Measurements from ENCODE around the gene CASP6. TPM values are rescaled to one million over a fixed set of nuclear protein-coding genes. Genes with fewer than 3 reads are reported as not detected.

The CASP6 gene
- total RNA-seq, 2 experiments from 2014 or later: 8.1 to 9.2 TPM

GRCh38 chr4:109748114-109748513 lies 44.9 kb upstream of the CASP6 start:
- H3K27ac ChIP-seq (ENCODE audit: low read depth, low read length, poor library complexity, severe bottlenecking): no peak overlapping the region
- H3K4me3 ChIP-seq (ENCODE audit: low read depth, low read length, poor library complexity, severe bottlenecking): no peak overlapping the region
- ChIA-PET CTCF (ENCODE audit: unreplicated experiment) (no interaction called here), POLR2A (no interaction called here)
- no peaks in the 10 kb centered on the region for H3K79me2 ChIP-seq (ENCODE audit: insufficient read depth, low read depth, low read length)
- H3K9me3 ChIP-seq (ENCODE audit: low read length): no peaks in the 10 kb centered on the region
- H2AFZ ChIP-seq (ENCODE audit: low read length): no peak overlapping the region
- DNase-seq (ENCODE audit: low spot score): no peak
- H3K4me2 ChIP-seq (ENCODE audit: low read length): no peak overlapping the region
- BruUV-seq (replicated peaks): no TSS peak
- no peaks in the 10 kb centered on the region for H4K20me1 ChIP-seq (ENCODE audit: insufficient read depth, low read length)
- TF ChIP-seq EZH2phosphoT487 (IDR thresholded peaks at IDR 0.05; ENCODE audit: borderline replicate concordance, low read depth, low read length) (no peak), CTCF (conservative IDR thresholded peaks at IDR 0.05; ENCODE audit: low read length) (no peak)
- H3K4me1 ChIP-seq (ENCODE audit: insufficient read depth, low read length, poor library complexity, severe bottlenecking): no peaks in the 10 kb centered on the region
- H3K36me3 ChIP-seq (ENCODE audit: insufficient read depth, low read length): no peaks in the 10 kb centered on the region
- intact Hi-C loops (cut with micrococcal nuclease; ENCODE audit: unreplicated experiment): no loop called here
- H3K9me2 ChIP-seq (ENCODE audit: insufficient read depth, low read length): no peaks in the 10 kb centered on the region

- POLR2A ChIA-PET: interaction anchor here (0.5 to 0.8 kb wide), 4 partner anchors 17 to 836 kb away, joined by 3 to 4 read pairs (median 3); no protein-coding TSS in a partner anchor
- no peak for TF ChIP-seq EZH2phosphoT487 (IDR thresholded peaks at IDR 0.05; ENCODE audit: borderline replicate concordance, low read depth, low read length)
- no peak for TF ChIP-seq CTCF (conservative IDR thresholded peaks at IDR 0.05; ENCODE audit: low read length)
- Histone ChIP-seq H3K9me2 (ENCODE audit: insufficient read depth, low read length) (no peaks in the 10 kb centered on the region), H3K36me3 (ENCODE audit: insufficient read depth, low read length) (no peaks in the 10 kb centered on the region), H3K4me1 (ENCODE audit: insufficient read depth, low read length, poor library complexity, severe bottlenecking) (no peaks in the 10 kb centered on the region), H3K9me3 (ENCODE audit: low read length) (no peaks in the 10 kb centered on the region), H3K4me2 (ENCODE audit: low read length) (no peak overlapping the region), H2AFZ (ENCODE audit: low read length) (no peak overlapping the region), H4K20me1 (ENCODE audit: insufficient read depth, low read length) (no peaks in the 10 kb centered on the region), H3K79me2 (ENCODE audit: insufficient read depth, low read depth, low read length) (no peaks in the 10 kb centered on the region), H3K4me3 (ENCODE audit: low read depth, low read length, poor library complexity, severe bottlenecking) (no peak overlapping the region), H3K27ac (ENCODE audit: low read depth, low read length, poor library complexity, severe bottlenecking) (no peak overlapping the region)
- DNase-seq (ENCODE audit: low spot score): no peak
- BruUV-seq (replicated peaks): no TSS peak
- CTCF ChIA-PET (ENCODE audit: unreplicated experiment): no interaction called here
- intact Hi-C loops (cut with micrococcal nuclease; ENCODE audit: unreplicated experiment): no loop called here
These were observed 43.5 kb upstream of the CASP6 start for GRCh38 chr4:109746728-109747127.

GRCh38 chr4:109745830-109746229 lies 42.6 kb upstream of the CASP6 start:
- BruUV-seq (replicated peaks): no TSS peak
- CTCF ChIA-PET (ENCODE audit: unreplicated experiment): no interaction called here
- DNase-seq (ENCODE audit: low spot score): no peak
- POLR2A ChIA-PET: no interaction called here
- H3K9me3 ChIP-seq (ENCODE audit: low read length): no peaks in the 10 kb centered on the region
- H3K4me3 ChIP-seq (ENCODE audit: low read depth, low read length, poor library complexity, severe bottlenecking): no peak overlapping the region
- H2AFZ ChIP-seq (ENCODE audit: low read length): no peak overlapping the region
- intact Hi-C loops (cut with micrococcal nuclease; ENCODE audit: unreplicated experiment): no loop called here
- H3K4me2 ChIP-seq (ENCODE audit: low read length): no peak overlapping the region
- H3K9me2 ChIP-seq (ENCODE audit: insufficient read depth, low read length): no peaks in the 10 kb centered on the region
- H3K36me3 ChIP-seq (ENCODE audit: insufficient read depth, low read length): no peaks in the 10 kb centered on the region
- H3K27ac ChIP-seq (ENCODE audit: low read depth, low read length, poor library complexity, severe bottlenecking): no peak overlapping the region
- no peaks in the 10 kb centered on the region for H3K4me1 ChIP-seq (ENCODE audit: insufficient read depth, low read length, poor library complexity, severe bottlenecking)
- H4K20me1 ChIP-seq (ENCODE audit: insufficient read depth, low read length): no peaks in the 10 kb centered on the region
- TF ChIP-seq CTCF (conservative IDR thresholded peaks at IDR 0.05; ENCODE audit: low read length) (no peak), EZH2phosphoT487 (IDR thresholded peaks at IDR 0.05; ENCODE audit: borderline replicate concordance, low read depth, low read length) (no peak)
- no peaks in the 10 kb centered on the region for H3K79me2 ChIP-seq (ENCODE audit: insufficient read depth, low read depth, low read length)
